Right lobe of liver (tissue), 4 donors: ENCODE measurements around the gene ZNF627.

Source experiments
- POLR2A ChIP-seq: fragments of 450-650 bp; IDR thresholded peaks from one replicate; pipeline ENCODE4 v1.6.1; 2017; ENCODE audit warnings: antibody characterized with exemption, mild to moderate bottlenecking
- TF ChIP-seq, protein P1 (sequence below), 4 donors: fragments of 200-600 bp in 3 of 4; fragments of 450-650 bp in 1 of 4; IDR thresholded peaks; one replicate each; pipeline versions ENCODE4 v1.5.1 to v1.8.0; 2016 to 2022; ENCODE audit warnings: antibody characterized with exemption in 4 of 4, mild to moderate bottlenecking in 2 of 4
- donor health status: DM: no; HTN: no; CAD: no.
- donor health status: DM: no; HTN: no; CAD: no.
- donor health status: DM: no; HTN: yes; CAD: no.

DNA sequence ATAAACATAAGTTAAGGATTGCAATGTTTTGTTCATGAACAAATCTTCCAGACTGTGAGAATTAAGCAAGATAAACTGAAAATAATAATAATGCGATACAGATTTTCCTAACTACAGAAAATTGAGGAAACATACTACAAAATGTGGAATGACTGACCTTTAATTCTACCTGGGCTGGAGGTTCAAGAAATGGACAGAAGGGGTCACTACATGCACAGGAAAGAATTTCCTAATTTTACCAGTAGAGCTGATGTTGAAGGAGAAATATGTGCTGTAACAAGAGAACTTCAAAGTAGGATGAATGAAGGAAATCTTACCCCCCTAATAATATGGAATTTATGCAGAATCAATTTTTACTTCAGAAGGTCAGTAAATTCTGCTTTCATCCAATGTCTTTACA, 62.3 kb downstream of the ZNF627 start:
- TF ChIP-seq, protein P1, sequence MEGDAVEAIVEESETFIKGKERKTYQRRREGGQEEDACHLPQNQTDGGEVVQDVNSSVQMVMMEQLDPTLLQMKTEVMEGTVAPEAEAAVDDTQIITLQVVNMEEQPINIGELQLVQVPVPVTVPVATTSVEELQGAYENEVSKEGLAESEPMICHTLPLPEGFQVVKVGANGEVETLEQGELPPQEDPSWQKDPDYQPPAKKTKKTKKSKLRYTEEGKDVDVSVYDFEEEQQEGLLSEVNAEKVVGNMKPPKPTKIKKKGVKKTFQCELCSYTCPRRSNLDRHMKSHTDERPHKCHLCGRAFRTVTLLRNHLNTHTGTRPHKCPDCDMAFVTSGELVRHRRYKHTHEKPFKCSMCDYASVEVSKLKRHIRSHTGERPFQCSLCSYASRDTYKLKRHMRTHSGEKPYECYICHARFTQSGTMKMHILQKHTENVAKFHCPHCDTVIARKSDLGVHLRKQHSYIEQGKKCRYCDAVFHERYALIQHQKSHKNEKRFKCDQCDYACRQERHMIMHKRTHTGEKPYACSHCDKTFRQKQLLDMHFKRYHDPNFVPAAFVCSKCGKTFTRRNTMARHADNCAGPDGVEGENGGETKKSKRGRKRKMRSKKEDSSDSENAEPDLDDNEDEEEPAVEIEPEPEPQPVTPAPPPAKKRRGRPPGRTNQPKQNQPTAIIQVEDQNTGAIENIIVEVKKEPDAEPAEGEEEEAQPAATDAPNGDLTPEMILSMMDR (IDR thresholded peaks at IDR 0.05): peak; percentile 45 to 57 (median 52)
- no peak for TF ChIP-seq POLR2A
